GM15510 (cell line): Measurements from ENCODE around the gene SUSD1.

ENCODE experiments used
- POLR2A ChIP-seq: IDR thresholded peaks from 3 replicates; pipeline ENCODE4 v1.6.1; 2011; ENCODE audit warnings: borderline replicate concordance; ENCODE audit not compliant: insufficient read length; ENCODE audit errors: extremely low read depth

The SUSD1 gene

DNA sequence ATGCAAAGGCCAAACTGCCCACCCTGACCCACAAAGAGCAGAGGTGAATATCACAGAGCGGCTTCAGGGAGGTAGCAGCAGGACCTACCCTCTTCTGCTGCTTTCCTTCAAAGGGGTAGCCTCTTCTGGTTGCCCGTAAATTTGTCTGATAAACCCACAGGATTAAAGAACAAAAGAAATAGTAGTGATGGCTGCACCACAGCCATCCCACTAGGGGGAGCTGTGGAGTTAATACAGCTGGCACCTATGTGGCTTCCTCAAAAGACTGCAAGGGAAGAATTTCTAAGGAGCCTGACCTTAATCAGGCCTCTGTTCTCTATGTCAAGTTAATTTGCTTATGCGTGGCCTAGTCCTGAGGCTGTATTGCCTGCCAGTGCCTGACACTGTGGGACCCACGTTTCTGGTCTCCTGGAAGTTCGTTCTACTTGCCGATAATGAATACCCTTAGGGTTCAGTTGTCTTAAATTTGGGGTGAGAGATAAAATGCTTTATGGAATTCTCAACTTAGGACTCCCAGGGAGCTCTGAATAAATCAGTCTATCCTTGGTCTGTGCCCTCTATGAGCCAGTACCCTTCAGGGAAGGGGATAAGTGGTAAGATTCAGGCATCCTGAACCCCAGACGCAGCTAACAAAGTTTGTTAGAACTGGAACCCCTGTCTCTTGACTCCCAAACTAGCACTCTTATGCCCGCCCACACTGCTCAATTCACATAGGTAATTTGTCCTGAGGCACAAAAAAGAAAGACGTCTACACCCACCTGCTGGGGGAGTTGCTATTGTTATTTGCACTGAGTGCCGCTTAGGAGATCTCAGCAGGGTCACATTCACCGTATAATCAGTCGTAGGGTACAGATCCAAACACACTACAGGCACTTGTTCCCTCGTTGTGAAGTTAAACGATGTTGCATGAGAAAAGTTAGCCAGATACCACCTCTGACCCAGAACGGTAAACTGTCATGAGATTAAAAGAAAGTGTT lies 77.1 kb downstream of the SUSD1 start:
- no peak for TF ChIP-seq POLR2A

DNA sequence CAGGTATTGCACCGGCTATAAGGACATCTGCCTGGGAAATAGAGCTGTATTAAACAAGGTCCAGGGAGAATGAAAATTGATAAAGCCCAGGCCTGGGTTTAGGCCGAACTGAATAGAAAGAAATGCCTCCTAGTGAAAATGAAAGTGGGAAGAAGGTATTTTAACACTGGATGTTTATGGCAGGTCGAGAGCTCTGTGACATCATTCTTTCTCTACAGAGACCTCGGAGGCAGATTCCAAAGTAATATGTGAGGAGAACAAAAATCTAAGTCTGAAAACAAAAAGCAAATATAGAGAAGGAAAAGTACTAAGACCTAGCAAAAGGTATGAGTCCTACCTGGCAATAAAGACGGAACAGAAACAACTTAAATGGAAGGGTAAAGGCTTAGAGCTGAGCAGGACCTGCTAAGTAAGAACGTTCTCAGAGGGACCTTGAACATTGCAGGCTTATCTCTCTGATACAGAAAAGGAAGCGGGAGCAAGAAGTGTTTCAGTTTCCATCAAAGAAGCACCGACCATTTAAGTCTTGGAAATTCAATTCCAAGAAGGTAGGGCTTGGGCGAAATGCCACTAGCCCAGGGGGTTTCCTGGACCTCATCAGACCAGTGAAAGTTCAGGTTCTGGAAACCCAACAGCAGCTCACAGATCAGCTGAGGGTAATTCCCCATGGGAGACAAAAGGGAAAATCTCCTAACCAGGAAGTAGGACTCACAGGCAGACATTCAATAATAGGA lies 80.0 kb downstream of the SUSD1 start:
- no peak for TF ChIP-seq POLR2A

DNA sequence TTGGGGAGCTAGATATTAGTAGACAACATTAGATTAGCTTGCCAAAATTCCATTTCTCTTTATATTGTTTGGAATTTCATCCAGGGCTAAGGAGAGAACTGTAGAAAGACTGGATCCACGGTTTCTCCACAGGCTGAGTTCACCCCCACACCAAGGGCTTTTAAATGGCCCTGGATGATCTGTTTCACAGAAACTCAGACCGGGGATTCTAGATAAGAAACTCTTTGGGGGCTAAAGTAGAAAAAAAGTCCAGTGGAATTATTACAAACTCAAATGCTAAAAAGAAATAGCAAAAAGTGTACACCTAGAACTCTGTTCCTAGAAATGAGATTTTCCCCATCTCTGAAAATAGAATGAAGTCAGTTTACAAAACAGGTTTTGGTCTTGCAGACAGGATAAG lies 80.9 kb downstream of the SUSD1 start:
- no peak for TF ChIP-seq POLR2A

DNA sequence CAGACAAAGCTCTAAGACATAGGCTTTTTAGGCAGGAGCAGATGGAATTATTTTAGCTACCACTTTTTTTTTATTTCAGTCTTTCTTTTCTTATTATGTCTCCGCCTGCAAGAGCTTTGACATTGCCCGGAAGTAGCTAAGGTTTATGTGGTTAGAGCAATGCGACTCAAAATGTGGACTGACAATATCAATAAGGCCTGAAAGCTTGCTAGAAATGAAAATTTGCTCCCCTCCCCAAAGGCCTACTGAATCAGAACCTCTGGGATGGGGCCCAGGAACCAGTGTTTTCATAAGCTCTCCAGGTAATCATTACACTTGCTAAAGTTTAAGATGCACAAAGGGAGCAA lies 81.3 kb downstream of the SUSD1 start:
- TF ChIP-seq POLR2A = no peak

DNA sequence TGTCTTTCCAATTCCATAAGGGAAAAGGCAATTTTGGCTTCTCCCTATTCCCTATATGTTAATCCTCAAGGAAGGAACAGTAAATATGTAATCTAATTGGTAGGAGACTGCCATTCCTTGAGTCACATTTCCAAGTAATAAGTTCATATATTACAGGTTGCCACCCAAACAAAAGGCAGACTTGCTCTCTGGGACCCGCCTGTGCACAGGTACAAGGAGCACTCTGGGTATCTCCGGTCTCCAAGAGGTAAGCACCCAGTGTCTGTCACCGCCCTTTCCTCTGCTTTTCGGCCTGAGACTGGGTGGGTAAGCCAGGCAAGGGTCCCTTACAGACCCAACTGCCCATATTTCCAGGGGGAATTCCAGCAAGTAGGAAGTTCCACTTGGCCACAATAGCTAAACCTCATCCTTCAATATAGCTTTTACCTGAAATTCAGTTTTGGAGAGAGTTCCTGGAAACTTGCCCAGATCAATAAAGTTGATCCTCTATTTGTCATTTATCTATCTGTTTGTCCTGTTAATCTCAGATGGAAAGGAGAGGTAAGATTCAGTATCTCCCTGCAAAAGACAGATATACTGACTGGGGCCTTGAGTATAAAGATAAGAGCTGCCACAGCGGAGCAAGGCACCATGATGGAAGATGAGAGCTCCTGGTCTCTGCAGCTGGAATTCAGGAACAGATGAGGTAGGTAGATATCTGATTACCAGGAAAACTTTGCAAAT lies 81.8 kb downstream of the SUSD1 start:
- TF ChIP-seq POLR2A = no peak

DNA sequence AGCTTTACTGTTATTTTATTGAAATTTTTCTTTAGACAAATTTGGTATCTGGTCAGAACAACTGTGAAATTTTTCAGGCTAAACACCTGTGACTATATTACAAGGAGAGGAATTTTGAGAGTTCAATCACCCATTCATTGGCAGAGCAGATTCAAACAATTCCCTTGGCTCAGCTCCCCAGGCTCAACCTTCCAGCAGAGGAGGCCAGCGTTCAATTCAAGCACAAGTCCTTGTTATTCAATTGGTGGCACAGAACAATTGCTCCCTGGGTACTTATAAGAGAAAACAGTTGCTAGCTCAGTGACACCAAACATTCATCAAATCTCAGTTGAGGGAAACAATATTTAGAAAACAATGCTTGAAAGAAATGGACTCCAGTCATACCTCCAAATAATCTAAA lies 83.3 kb downstream of the SUSD1 start:
- TF ChIP-seq POLR2A = no peak

DNA sequence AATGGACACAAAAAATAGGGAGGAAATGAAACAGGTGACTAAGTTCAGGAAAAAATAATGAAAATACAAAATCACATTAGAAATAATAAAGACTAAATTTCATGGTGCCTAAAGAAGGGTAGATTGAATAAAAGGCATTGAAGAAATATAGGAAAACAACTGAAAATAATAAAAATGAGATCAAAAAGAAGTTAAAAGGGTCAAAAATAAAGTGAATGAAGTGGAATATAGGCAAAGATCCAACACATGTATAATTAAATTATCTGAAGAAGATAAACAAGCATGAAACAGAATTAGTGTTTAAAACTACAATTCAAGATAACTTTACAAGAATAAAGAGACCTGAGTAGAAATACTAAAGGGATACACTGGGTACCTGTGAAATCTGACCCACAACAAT lies 87.6 kb downstream of the SUSD1 start:
- TF ChIP-seq POLR2A = no peak

DNA sequence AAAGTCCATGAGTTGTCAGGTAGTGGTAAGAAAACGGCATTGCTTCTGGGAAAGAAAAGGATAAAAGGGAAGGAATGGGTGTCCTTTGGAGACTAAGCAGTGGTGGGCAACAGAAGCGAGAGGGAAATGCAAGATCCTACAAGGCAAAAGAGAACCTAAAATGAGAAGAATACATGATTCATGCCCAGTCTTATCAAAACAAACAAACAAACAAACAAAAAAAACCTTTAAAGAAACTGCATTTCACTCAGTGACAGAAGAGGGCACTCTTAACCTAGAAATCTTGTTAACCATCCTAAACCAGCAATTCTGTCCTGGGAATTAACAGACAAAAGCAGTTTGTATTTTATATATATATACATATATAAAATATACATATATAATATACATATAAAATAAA lies 88.5 kb downstream of the SUSD1 start:
- TF ChIP-seq POLR2A = no peak

DNA sequence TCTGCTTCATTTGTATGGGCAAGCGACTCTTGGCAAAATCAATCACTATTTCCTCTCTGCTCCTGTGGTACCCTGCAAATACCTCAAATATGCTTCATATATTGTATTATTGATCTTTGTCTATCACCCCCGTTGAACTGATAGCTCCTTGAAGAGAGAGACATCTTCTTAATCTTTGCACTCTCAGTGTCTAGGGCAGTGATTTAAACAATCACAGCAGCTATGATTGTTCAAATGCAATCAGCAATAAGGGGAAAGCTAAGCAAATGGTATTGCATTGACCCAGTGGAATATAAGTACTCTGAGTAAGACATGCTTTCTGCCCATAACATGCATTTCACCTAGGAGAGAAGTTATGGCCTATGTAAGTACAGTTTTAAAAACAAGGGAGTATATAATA lies 90.2 kb downstream of the SUSD1 start:
- TF ChIP-seq POLR2A = no peak

DNA sequence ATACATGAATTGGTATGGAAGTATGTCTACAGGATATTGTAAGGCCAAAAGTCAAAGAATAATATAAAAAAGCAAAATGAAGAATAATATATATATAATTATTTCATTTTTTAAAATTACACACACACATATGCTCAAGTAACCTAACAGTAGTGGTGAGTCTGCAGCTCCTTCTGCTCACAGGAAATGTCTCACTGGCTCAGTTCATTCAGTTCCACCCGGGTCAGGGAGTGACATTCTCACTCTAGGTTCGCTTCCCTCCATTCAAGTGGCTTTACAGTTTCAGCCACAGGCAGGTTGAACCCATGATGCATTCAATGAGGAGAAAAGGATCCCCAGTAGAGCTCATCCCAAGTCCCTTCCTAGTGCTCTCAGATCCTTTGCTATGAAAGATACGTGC lies 90.8 kb downstream of the SUSD1 start:
- no peak for TF ChIP-seq POLR2A

DNA sequence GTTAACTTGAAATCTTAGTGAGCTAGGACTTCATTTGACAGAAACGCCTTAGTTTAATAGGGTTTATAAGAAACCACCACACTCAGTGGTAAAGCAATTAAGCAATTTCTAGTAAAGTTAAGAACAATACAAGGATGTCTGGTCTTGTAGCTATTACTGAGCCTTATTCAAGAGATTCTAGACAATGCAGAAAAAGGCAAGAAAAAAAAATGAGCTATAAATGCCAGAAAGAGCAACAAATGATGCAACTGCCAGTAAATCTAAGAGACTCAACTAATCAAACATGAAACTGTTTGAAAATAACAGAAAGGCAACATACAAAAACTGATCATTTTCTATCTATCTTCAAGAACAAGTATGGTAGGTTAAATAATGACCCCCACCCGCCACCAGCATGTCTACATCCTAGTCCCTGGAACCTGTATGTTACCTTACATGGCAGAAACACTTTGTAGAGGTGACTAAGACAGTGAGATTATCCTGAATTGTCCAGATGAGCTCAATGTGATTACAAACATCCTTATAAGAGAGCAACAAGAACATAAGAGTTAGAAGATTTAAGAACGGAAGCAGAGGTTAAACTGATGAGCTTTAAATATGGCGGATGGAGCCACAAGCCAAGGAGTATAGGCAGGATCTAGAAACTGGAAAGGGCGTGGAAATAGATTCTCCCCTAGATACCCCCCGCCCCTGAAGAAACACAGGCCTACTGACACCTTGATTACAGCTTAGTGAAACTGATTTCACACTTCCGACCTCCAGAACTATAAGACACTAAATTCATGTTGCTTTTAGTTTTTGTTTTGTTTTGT lies 93.0 kb downstream of the SUSD1 start:
- no peak for TF ChIP-seq POLR2A

DNA sequence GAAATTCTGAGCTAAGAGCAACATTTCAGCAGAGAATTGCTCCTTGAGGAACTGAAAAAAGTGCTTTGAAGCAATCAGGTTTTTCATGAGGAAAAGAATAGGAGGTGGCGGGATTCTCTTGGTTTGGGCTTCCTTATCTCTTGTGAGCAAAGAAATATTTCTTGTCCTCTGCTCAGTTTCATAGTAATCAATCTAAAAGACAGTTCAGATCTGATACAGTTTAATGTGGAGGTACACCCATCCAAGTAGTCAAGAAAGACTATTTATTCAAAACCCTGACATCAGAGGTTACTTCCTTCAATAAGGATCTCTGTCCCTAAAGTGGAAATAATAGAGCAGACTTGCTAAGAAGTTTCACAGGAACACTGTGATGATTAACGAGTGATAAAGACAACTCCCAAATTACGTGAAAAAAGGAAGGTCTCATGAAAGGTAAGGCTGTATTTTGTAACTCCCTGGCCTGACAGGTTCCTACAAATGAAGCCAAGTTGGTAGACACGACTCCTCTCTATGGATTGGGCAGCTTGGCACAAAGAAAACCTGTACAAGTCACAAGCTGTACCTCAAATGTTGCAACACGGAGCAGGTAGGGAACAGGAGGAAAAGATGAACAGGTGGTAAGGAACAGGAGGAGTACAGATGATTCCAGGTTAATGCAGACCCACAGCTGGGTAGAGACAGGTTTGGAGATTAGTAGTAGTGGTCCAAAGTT lies 94.1 kb downstream of the SUSD1 start:
- TF ChIP-seq POLR2A = no peak

DNA sequence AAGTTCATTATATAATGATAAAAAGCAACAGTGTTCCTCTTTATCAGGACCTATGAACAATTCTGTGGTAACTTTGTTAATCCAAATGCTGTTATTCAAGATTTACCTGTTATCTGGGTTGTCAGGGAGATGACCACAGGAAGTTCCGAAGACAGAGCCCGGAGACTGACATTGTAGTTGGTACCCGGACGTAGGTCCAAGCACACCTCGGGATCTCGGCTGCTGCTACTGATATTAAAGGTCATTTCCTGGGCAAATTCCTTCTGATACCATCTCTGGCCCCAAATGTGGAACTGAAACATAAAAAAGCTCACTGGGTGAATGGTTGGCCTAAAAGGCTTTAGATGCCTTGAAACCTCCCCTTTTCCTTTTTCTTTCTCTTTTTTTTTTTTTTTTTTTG lies 96.7 kb downstream of the SUSD1 start:
- TF ChIP-seq POLR2A = no peak

DNA sequence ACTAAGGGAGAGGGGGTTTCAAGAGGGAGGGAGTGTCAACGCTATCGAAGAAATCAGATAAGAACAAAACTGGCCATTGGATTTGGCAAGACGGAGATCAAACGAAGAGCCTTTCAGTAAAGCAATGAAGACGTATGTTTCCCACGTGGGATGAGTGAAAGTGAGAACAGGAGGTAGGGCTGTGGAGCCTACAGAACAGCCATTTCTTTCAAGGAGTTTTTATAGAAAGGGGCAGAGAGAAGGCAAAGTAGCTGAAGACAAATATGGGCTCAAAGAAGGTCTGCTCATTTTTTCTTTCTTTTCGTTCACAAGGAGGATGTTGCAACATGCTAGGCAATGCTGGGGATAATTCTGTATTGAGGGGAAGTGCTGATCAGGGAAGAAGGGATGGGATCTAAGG lies 98.3 kb downstream of the SUSD1 start:
- no peak for TF ChIP-seq POLR2A
